ENCODE results near the gene COA3. TPM values are rescaled to one million over a fixed set of nuclear protein-coding genes. Genes with fewer than 3 reads are reported as not detected.
A peak's percentile ranks its signal among the peaks of the same experiment; 100 is the strongest.

The COA3 gene, protein sequence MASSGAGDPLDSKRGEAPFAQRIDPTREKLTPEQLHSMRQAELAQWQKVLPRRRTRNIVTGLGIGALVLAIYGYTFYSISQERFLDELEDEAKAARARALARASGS
- polyA plus RNA-seq (2013) = 37.4 TPM

DNA sequence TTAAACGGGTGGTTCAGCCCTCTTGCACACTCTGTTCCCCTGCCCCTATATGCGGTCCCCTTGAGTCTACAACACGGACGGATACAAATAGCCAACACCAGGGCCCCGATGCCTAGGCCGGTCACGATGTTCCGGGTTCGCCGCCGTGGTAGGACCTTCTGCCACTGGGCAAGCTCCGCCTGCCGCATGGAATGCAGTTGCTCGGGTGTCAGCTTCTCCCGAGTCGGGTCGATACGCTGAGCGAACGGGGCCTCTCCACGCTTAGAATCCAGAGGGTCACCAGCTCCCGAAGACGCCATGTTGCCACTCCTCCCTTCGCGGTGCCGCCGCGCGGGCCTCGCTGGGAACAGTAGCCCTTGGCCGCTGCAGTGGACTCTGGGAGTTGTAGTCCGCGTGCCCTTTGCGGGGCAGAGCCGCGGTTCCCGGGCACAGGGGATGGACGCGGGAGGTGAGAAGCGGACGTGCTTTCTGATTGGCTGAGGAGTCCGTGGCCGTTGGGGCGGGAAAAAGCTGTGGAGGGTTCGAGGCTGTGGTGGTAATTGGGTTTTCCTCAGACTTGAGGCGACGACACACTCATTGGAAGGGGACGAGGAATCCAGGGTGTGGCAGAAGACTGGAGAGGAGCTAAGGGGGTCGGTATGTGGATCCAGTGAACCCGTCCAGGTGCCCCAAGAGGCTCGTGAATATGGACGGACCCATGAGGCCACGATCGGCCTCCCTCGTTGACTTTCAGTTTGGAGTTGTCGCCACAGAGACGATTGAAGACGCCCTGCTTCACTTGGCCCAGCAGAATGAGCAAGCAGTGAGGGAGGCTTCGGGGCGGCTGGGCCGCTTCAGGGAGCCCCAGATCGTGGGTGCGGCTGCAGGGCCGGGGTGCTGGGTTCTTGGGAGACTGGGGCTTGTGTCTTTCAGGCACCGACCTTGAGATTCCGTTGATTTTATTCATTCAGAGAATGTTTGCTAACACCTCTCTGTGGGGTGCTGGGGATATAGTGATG is at the start of gene COA3, which contains the start of gene CNTD1:
TSS of gene COA3 (minus strand) at position 322 of the 998 bp plus-strand sequence. CDS start at position 299, 23 bp downstream.
TSS of gene CNTD1 (plus strand) at position 479 of the 998 bp plus-strand sequence. CDS start at position 686, 207 bp downstream.
- H3K4me3 ChIP-seq (ENCODE audit: control insufficient read depth in 1 of 7, extremely low read depth in 1 of 7, insufficient read depth in 4 of 7, low read depth in 2 of 7, low read length in 6 of 7) = peak within 1 kb of the TSS; percentile 86 to 100 (median 93)
- H3K27me3 ChIP-seq (replicated peaks in 2 of 5; ENCODE audit: control insufficient read depth in 4 of 5, insufficient read depth in 5 of 5, low read length in 4 of 5) = no peaks in the 10 kb centered on the region
- ChIA-PET POLR2A (interaction anchor here (0.5 kb wide), 1 partner anchor 216 kb away, joined by 4 read pairs; no protein-coding TSS in a partner anchor), CTCF (interaction anchor here (0.7 to 1.2 kb wide), 3 partner anchors 12 to 25 kb away, joined by 3 read pairs; partner anchors contain the start of gene BECN1)
- peaks cover 6 to 25% (median 20%) of the 10 kb centered on the region in 4 experiments for H3K4me1 ChIP-seq (ENCODE audit: control extremely low read depth in 1 of 4, control insufficient read depth in 4 of 4, insufficient read depth in 4 of 4, low read length in 3 of 4)
- no peaks in the 10 kb centered on the region for H3K9me3 ChIP-seq (ENCODE audit: control extremely low read depth in 1 of 5, control insufficient read depth in 4 of 5, insufficient read depth in 2 of 5, low read depth in 1 of 5, low read length in 4 of 5)
- H3K36me3 ChIP-seq (ENCODE audit: control insufficient read depth in 4 of 4, insufficient read depth in 4 of 4, low read length in 3 of 4) = peaks cover 0 to 8% (median 4%) of the 10 kb centered on the region in 4 experiments
- peak within 1 kb of the TSS in 1 of 2 experiments; percentile 67 for H3K27ac ChIP-seq (ENCODE audit: insufficient read depth in 1 of 2, low read depth in 1 of 2, low read length in 2 of 2, poor library complexity in 1 of 2, severe bottlenecking in 2 of 2)
- WGBS (ENCODE audit: insufficient coverage) = 26% methylated on average over 62 of the region's 66 CpGs
- DNase-seq = peak; percentile 71 to 77 (median 72)

DNA sequence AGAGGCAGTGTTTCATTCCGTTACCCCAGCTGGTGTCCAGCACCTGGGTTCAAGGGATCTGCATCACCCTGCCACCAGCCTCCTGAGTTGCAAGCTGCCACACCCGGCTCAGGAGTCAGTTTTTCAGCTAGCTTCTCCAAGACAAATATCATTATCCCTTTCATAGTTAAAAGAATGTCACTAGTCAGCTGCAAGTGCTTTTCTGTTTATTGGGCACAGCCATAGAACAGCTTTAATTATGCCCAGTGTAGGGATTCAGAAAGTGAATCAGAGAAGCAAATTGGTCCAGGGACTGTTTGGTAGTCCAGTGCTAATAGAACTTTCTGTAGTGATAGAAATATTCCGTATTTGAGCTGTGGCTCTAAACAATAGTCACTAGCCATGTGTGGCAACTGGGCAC is 49.6 kb upstream of the COA3 start:
- H3K4me1 ChIP-seq (ENCODE audit: control extremely low read depth in 1 of 4, control insufficient read depth in 4 of 4, insufficient read depth in 4 of 4, low read length in 3 of 4) = peaks cover 0 to 5% (median 0%) of the 10 kb centered on the region in 4 experiments
- H3K9me3 ChIP-seq (ENCODE audit: control extremely low read depth in 1 of 5, control insufficient read depth in 4 of 5, insufficient read depth in 2 of 5, low read depth in 1 of 5, low read length in 4 of 5) = no peaks in the 10 kb centered on the region
- ChIA-PET POLR2A (interaction anchor here (0.5 to 1.3 kb wide), 2 partner anchors 10 to 90 kb away, joined by 3 to 7 read pairs; no protein-coding TSS in a partner anchor), CTCF (interaction anchor here (0.9 to 10.6 kb wide), 5 partner anchors 13 to 92 kb away, joined by 3 to 136 read pairs (median 5); no protein-coding TSS in a partner anchor)
- WGBS (ENCODE audit: insufficient coverage) = 89% methylated on average over 2 of the region's 3 CpGs
- H3K27ac ChIP-seq (ENCODE audit: insufficient read depth in 1 of 2, low read depth in 1 of 2, low read length in 2 of 2, poor library complexity in 1 of 2, severe bottlenecking in 2 of 2) = no peak overlapping the region
- no peak overlapping the region for H3K4me3 ChIP-seq (ENCODE audit: control insufficient read depth in 1 of 7, extremely low read depth in 1 of 7, insufficient read depth in 4 of 7, low read depth in 2 of 7, low read length in 6 of 7)
- H3K27me3 ChIP-seq (replicated peaks in 2 of 5; ENCODE audit: control insufficient read depth in 4 of 5, insufficient read depth in 5 of 5, low read length in 4 of 5) = no peaks in the 10 kb centered on the region
- DNase-seq = no peak
- peaks cover 7 to 29% (median 22%) of the 10 kb centered on the region in 4 experiments for H3K36me3 ChIP-seq (ENCODE audit: control insufficient read depth in 4 of 4, insufficient read depth in 4 of 4, low read length in 3 of 4)

- CTCF ChIA-PET = interaction anchor here (1.9 to 10.6 kb wide), 3 partner anchors 12 to 93 kb away, joined by 4 to 136 read pairs (median 101); no protein-coding TSS in a partner anchor
- Histone ChIP-seq H3K27me3 (replicated peaks in 2 of 5; ENCODE audit: control insufficient read depth in 4 of 5, insufficient read depth in 5 of 5, low read length in 4 of 5) (no peaks in the 10 kb centered on the region), H3K9me3 (ENCODE audit: control extremely low read depth in 1 of 5, control insufficient read depth in 4 of 5, insufficient read depth in 2 of 5, low read depth in 1 of 5, low read length in 4 of 5) (no peaks in the 10 kb centered on the region), H3K27ac (ENCODE audit: insufficient read depth in 1 of 2, low read depth in 1 of 2, low read length in 2 of 2, poor library complexity in 1 of 2, severe bottlenecking in 2 of 2) (no peak overlapping the region), H3K36me3 (ENCODE audit: control insufficient read depth in 4 of 4, insufficient read depth in 4 of 4, low read length in 3 of 4) (peaks cover 9 to 43% (median 34%) of the 10 kb centered on the region in 4 experiments), H3K4me3 (ENCODE audit: control insufficient read depth in 1 of 7, extremely low read depth in 1 of 7, insufficient read depth in 4 of 7, low read depth in 2 of 7, low read length in 6 of 7) (no peak overlapping the region), H3K4me1 (ENCODE audit: control extremely low read depth in 1 of 4, control insufficient read depth in 4 of 4, insufficient read depth in 4 of 4, low read length in 3 of 4) (peaks cover 0 to 5% (median 0%) of the 10 kb centered on the region in 4 experiments)
- 93% methylated on average over 4 of the region's 9 CpGs for WGBS (ENCODE audit: insufficient coverage)
- POLR2A ChIA-PET = no interaction called here
- no peak for DNase-seq
Observed at GRCh38 chr17:42846594-42847280, 48.2 kb upstream of the COA3 start.

GRCh38 chr17:42845918-42846593 is 47.6 kb upstream of the COA3 start:
- CTCF ChIA-PET = interaction anchor here (0.6 to 10.6 kb wide), 7 partner anchors 13 to 94 kb away, joined by 3 to 136 read pairs (median 4); partner anchors contain the start of genes BECN1 and PSME3

DNA sequence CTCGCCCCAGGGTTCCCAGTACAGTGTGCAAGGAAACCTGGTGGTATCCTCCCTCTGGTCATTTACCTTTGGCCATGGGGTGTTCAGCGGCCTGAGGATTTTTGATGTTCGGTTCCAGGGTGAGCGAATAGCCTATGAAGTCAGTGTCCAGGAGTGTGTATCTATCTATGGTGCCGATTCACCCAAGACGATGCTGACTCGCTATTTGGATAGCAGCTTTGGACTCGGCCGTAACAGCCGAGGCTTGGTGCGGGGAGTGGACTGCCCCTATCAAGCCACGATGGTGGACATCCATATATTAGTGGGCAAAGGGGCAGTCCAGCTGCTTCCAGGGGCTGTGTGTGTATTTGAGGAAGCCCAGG is 47.0 kb upstream of the COA3 start:
- Histone ChIP-seq H3K27ac (ENCODE audit: insufficient read depth in 1 of 2, low read depth in 1 of 2, low read length in 2 of 2, poor library complexity in 1 of 2, severe bottlenecking in 2 of 2) (no peak overlapping the region), H3K4me3 (ENCODE audit: control insufficient read depth in 1 of 7, extremely low read depth in 1 of 7, insufficient read depth in 4 of 7, low read depth in 2 of 7, low read length in 6 of 7) (no peak overlapping the region), H3K4me1 (ENCODE audit: control extremely low read depth in 1 of 4, control insufficient read depth in 4 of 4, insufficient read depth in 4 of 4, low read length in 3 of 4) (peaks cover 0 to 5% (median 0%) of the 10 kb centered on the region in 4 experiments), H3K27me3 (replicated peaks in 2 of 5; ENCODE audit: control insufficient read depth in 4 of 5, insufficient read depth in 5 of 5, low read length in 4 of 5) (no peaks in the 10 kb centered on the region), H3K9me3 (ENCODE audit: control extremely low read depth in 1 of 5, control insufficient read depth in 4 of 5, insufficient read depth in 2 of 5, low read depth in 1 of 5, low read length in 4 of 5) (no peaks in the 10 kb centered on the region), H3K36me3 (ENCODE audit: control insufficient read depth in 4 of 4, insufficient read depth in 4 of 4, low read length in 3 of 4) (peaks cover 9 to 51% (median 42%) of the 10 kb centered on the region in 4 experiments)
- ChIA-PET POLR2A (no interaction called here), CTCF (interaction anchor here (0.6 to 10.6 kb wide), 8 partner anchors 12 to 153 kb away, joined by 3 to 136 read pairs (median 4); partner anchors contain the start of genes BECN1, PSME3 and RPL27)
- WGBS (ENCODE audit: insufficient coverage) = over 99% methylated on average over 12 of the region's 12 CpGs
- no peak for DNase-seq

More at GRCh38 chr17:42845918-42846593, 47.6 kb upstream of the COA3 start:
- Histone ChIP-seq H3K9me3 (ENCODE audit: control extremely low read depth in 1 of 5, control insufficient read depth in 4 of 5, insufficient read depth in 2 of 5, low read depth in 1 of 5, low read length in 4 of 5) (no peaks in the 10 kb centered on the region), H3K4me3 (ENCODE audit: control insufficient read depth in 1 of 7, extremely low read depth in 1 of 7, insufficient read depth in 4 of 7, low read depth in 2 of 7, low read length in 6 of 7) (no peak overlapping the region), H3K27me3 (replicated peaks in 2 of 5; ENCODE audit: control insufficient read depth in 4 of 5, insufficient read depth in 5 of 5, low read length in 4 of 5) (no peaks in the 10 kb centered on the region), H3K36me3 (ENCODE audit: control insufficient read depth in 4 of 4, insufficient read depth in 4 of 4, low read length in 3 of 4) (peaks cover 9 to 49% (median 40%) of the 10 kb centered on the region in 4 experiments), H3K4me1 (ENCODE audit: control extremely low read depth in 1 of 4, control insufficient read depth in 4 of 4, insufficient read depth in 4 of 4, low read length in 3 of 4) (peaks cover 0 to 5% (median 0%) of the 10 kb centered on the region in 4 experiments), H3K27ac (ENCODE audit: insufficient read depth in 1 of 2, low read depth in 1 of 2, low read length in 2 of 2, poor library complexity in 1 of 2, severe bottlenecking in 2 of 2) (no peak overlapping the region)
- WGBS (ENCODE audit: insufficient coverage) = 78% methylated on average over 3 of the region's 7 CpGs
- DNase-seq = no peak
- POLR2A ChIA-PET = no interaction called here

Data from common myeloid progenitor, CD34-positive (primary cell).